Measurements from ENCODE around the gene TNIP2.

The TNIP2 gene, protein sequence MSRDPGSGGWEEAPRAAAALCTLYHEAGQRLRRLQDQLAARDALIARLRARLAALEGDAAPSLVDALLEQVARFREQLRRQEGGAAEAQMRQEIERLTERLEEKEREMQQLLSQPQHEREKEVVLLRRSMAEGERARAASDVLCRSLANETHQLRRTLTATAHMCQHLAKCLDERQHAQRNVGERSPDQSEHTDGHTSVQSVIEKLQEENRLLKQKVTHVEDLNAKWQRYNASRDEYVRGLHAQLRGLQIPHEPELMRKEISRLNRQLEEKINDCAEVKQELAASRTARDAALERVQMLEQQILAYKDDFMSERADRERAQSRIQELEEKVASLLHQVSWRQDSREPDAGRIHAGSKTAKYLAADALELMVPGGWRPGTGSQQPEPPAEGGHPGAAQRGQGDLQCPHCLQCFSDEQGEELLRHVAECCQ

DNA sequence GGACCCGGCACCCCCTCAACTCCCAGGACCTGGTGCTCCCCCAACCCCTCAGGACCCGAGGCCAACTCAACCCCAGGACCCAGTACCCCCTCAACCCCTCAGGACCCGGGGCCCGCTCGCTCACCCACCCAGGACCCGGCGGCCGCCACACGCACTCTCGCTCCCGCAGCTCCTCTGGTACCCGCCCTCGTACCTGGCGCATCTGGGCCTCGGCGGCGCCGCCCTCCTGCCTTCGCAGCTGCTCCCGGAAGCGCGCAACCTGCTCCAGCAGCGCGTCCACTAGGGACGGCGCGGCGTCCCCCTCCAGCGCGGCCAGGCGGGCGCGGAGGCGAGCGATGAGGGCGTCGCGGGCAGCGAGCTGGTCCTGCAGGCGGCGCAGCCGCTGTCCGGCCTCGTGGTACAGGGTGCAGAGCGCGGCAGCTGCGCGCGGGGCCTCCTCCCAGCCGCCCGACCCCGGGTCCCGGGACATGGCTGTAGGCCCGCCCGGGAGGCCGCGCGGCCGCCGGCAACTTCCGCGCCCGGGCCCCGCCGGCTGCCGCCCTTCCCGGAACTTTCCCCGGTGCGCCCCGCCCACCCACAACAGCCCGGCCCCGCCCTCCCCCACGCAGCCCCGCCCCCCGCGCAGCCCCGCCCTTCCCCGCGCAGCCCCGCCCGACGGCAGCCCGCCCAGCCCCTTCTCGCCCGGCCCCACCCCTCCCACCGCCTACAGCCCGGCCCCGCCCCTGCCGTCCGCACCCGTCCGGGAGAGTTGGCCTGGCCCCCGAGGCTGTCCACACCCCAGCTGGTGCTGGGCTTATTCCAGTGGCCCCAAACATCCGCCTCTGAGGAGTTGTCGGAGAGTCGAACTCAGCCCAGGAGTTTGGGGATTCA lies at the start of gene TNIP2:
TNIP2 (minus strand) TSS at position 516 of the 870 bp plus-strand sequence; CDS start at position 469, 47 bp downstream.
- Mint-ChIP-seq H3K27ac (peak within 1 kb of the TSS; percentile 84), H3K4me1 (ENCODE audit: low read depth) (peaks cover 24% of the 10 kb centered on the region), H3K9me3 (ENCODE audit: low read depth) (no peaks in the 10 kb centered on the region), H3K36me3 (no peaks in the 10 kb centered on the region), H3K27me3 (no peaks in the 10 kb centered on the region), H3K4me3 (peak within 1 kb of the TSS; percentile 89)

DNA sequence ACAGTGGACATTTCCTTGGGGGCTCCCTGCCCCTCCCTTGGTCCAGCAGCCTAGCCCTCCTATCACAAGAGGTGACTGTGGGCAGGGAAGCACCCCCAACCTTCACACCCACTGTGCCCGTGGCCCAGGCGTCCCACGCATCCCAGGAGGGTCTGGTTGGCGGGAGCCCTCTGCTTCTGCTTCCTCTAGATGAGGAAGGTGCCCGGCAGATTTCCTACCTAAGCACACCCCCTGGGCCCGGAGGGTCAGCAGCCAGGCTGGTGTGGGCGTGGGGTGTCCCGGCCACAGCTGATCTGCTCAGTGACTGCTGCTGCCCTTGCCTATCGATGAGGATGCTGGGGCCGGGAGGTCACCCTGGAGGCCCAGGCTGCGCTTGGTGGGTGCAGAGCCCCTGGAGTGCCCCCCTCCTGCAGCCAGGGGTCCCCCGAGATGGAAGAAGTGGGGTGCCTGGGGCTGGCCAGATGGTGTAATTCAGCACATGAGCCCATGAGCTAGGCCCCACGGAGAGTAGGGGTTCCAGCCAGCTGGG lies 48.9 kb upstream of the TNIP2 start:
- no peaks in the 10 kb centered on the region for H3K36me3 Mint-ChIP-seq
- no peak overlapping the region for H3K4me3 Mint-ChIP-seq
- no peak overlapping the region for H3K27ac Mint-ChIP-seq
- no peaks in the 10 kb centered on the region for H3K27me3 Mint-ChIP-seq
- H3K9me3 Mint-ChIP-seq (ENCODE audit: low read depth) = no peaks in the 10 kb centered on the region
- H3K4me1 Mint-ChIP-seq (ENCODE audit: low read depth) = peaks cover 9% of the 10 kb centered on the region

GRCh38 chr4:2804449-2804972 lies 48.4 kb upstream of the TNIP2 start:
- Mint-ChIP-seq H3K27me3 (no peaks in the 10 kb centered on the region), H3K4me3 (no peak overlapping the region), H3K4me1 (ENCODE audit: low read depth) (peaks cover 13% of the 10 kb centered on the region), H3K36me3 (no peaks in the 10 kb centered on the region), H3K9me3 (ENCODE audit: low read depth) (no peaks in the 10 kb centered on the region), H3K27ac (no peak overlapping the region)

DNA sequence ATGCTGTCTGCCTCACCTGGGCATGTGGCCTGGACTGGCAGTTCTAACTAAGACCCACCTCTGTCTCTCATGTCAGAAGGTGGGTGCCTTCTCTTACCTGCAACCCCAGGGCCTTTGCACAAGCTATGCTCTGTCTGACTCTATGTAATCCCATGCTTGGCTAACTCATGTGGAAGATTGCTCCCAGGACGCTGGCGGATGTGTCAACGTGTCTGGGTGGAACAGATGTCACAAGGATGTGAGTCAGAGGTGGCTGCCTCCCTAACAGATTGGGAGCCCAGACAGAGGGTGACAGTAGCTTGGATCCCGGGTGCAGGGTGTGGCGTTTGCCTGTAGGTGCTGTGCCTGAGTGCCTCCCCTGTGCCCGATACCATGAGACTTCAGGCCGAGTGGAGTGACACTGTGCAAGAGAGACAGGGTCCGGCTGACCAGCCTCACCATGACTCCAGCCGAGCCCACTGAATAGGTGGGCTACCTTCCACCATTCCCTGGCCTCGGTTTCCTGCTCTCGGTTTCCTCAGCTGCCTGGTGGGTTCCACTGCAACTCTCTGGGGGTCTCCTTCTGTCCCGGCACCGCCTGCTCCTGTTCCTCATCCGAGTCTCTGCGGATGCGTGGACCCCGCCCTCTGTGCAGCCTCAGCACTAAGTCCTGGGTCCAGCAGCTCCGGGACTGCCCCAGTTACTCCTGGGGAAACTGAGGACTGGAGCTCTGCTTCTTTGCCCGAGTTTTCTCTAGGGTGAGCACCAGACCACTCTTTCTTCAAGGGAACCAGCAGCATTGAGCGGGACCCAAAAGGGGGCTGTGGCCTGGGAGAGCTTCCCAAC lies 47.7 kb upstream of the TNIP2 start:
- Mint-ChIP-seq H3K36me3 (no peaks in the 10 kb centered on the region), H3K27ac (no peak overlapping the region), H3K27me3 (no peaks in the 10 kb centered on the region), H3K4me3 (no peak overlapping the region), H3K9me3 (ENCODE audit: low read depth) (no peaks in the 10 kb centered on the region), H3K4me1 (ENCODE audit: low read depth) (peaks cover 16% of the 10 kb centered on the region)

GRCh38 chr4:2802618-2803531 lies 46.7 kb upstream of the TNIP2 start:
- H3K4me3 Mint-ChIP-seq = no peak overlapping the region
- H3K27me3 Mint-ChIP-seq = no peaks in the 10 kb centered on the region
- no peaks in the 10 kb centered on the region for H3K9me3 Mint-ChIP-seq (ENCODE audit: low read depth)
- H3K36me3 Mint-ChIP-seq = no peaks in the 10 kb centered on the region
- peaks cover 25% of the 10 kb centered on the region for H3K4me1 Mint-ChIP-seq (ENCODE audit: low read depth)
- no peak overlapping the region for H3K27ac Mint-ChIP-seq

GRCh38 chr4:2800691-2801596 lies 44.8 kb upstream of the TNIP2 start:
- Mint-ChIP-seq H3K9me3 (ENCODE audit: low read depth) (no peaks in the 10 kb centered on the region), H3K4me3 (peak overlapping the region; percentile 38), H3K4me1 (ENCODE audit: low read depth) (peaks cover 32% of the 10 kb centered on the region), H3K36me3 (no peaks in the 10 kb centered on the region), H3K27me3 (no peaks in the 10 kb centered on the region), H3K27ac (peak overlapping the region; percentile 28)

GRCh38 chr4:2799971-2800690 lies 44.0 kb upstream of the TNIP2 start:
- Mint-ChIP-seq H3K4me1 (ENCODE audit: low read depth) (peaks cover 36% of the 10 kb centered on the region), H3K27me3 (no peaks in the 10 kb centered on the region), H3K9me3 (ENCODE audit: low read depth) (no peaks in the 10 kb centered on the region), H3K27ac (peak overlapping the region; percentile 54), H3K4me3 (peak overlapping the region; percentile 70), H3K36me3 (no peaks in the 10 kb centered on the region)

- H3K27me3 Mint-ChIP-seq = no peaks in the 10 kb centered on the region
- no peaks in the 10 kb centered on the region for H3K36me3 Mint-ChIP-seq
- peaks cover 44% of the 10 kb centered on the region for H3K4me1 Mint-ChIP-seq (ENCODE audit: low read depth)
- peak overlapping the region; percentile 73 for H3K4me3 Mint-ChIP-seq
- H3K27ac Mint-ChIP-seq = peak overlapping the region; percentile 64
- H3K9me3 Mint-ChIP-seq (ENCODE audit: low read depth) = no peaks in the 10 kb centered on the region
Observed at GRCh38 chr4:2799224-2799911, 43.2 kb upstream of the TNIP2 start.

- Mint-ChIP-seq H3K4me1 (ENCODE audit: low read depth) (peaks cover 50% of the 10 kb centered on the region), H3K4me3 (peak overlapping the region; percentile 75), H3K36me3 (no peaks in the 10 kb centered on the region), H3K27ac (peak overlapping the region; percentile 81), H3K9me3 (ENCODE audit: low read depth) (no peaks in the 10 kb centered on the region), H3K27me3 (no peaks in the 10 kb centered on the region)
Observed at GRCh38 chr4:2798399-2799223, 42.5 kb upstream of the TNIP2 start.

GRCh38 chr4:2797545-2798305 lies 41.6 kb upstream of the TNIP2 start:
- Mint-ChIP-seq H3K36me3 (no peaks in the 10 kb centered on the region), H3K9me3 (ENCODE audit: low read depth) (no peaks in the 10 kb centered on the region), H3K27me3 (no peaks in the 10 kb centered on the region), H3K27ac (peak overlapping the region; percentile 81), H3K4me1 (ENCODE audit: low read depth) (peaks cover 52% of the 10 kb centered on the region), H3K4me3 (peak overlapping the region; percentile 75)

Data from activated naive CD8-positive, alpha-beta T cell (primary cell).